Keratinocyte (primary cell): ENCODE data around the gene NCAPD3. TPM values are rescaled to one million over a fixed set of nuclear protein-coding genes. Genes with fewer than 3 reads are reported as not detected.

Source experiments
- DNase-seq: peaks from one replicate; pipeline ENCODE4 v3.0.0-alpha.2; 2011; ENCODE audit warnings: low read depth, missing footprints, low spot score
- FAIRE-seq: peaks from 2 replicates; lab custom pipeline; 2011; peaks lifted over from hg19 to GRCh38; lab: Jason Lieb, UNC
- H2AFZ ChIP-seq: 2 replicates; pipeline ENCODE4 v1.6.0; 2012; ENCODE audit warnings: low read length, control low read depth, inconsistent platforms; ENCODE audit not compliant: control insufficient read depth
- H3K27ac ChIP-seq: 2 replicates; pipeline ENCODE4 v1.5.1; 2011; ENCODE audit warnings: low read length; ENCODE audit not compliant: control insufficient read depth, insufficient read depth
- H3K27me3 ChIP-seq: 3 replicates; pipeline ENCODE4 v1.6.0; 2011; ENCODE audit warnings: low read length; ENCODE audit not compliant: control insufficient read depth, insufficient read depth; ENCODE audit errors: extremely low read depth
- H3K36me3 ChIP-seq, 2 experiments: 2 replicates in 1 of 2; 3 replicates in 1 of 2; pipeline ENCODE4 v1.5.1; 2011; ENCODE audit warnings: low read length in 2 of 2, mild to moderate bottlenecking in 1 of 2; ENCODE audit not compliant: control insufficient read depth in 2 of 2, insufficient read depth in 2 of 2; ENCODE audit errors: extremely low read depth in 1 of 2
- H3K4me1 ChIP-seq: 3 replicates; pipeline ENCODE4 v1.5.1; 2011; ENCODE audit warnings: low read length; ENCODE audit not compliant: control insufficient read depth, insufficient read depth; ENCODE audit errors: extremely low read depth
- H3K4me2 ChIP-seq: 3 replicates; pipeline ENCODE4 v1.6.0; 2011; ENCODE audit warnings: low read depth, low read length; ENCODE audit not compliant: control insufficient read depth, insufficient read depth; ENCODE audit errors: extremely low read depth
- H3K4me3 ChIP-seq, 3 experiments: fragments of 200-600 bp in 1 of 3; sonication (generic) in 1 of 3; 2 replicates in 2 of 3; 3 replicates in 1 of 3; pipeline ENCODE4 v1.5.1; 2011 to 2016; ENCODE audit warnings: low read length in 3 of 3, mild to moderate bottlenecking in 3 of 3, control low read depth in 2 of 3, inconsistent platforms in 1 of 3, low read depth in 1 of 3, mixed read lengths in 1 of 3, mixed run types in 1 of 3, moderate library complexity in 1 of 3; ENCODE audit not compliant: control insufficient read depth in 2 of 3, insufficient read depth in 2 of 3; ENCODE audit errors: extremely low read depth in 1 of 3
- H3K79me2 ChIP-seq: 2 replicates; pipeline ENCODE4 v1.6.0; 2012; ENCODE audit warnings: low read length; ENCODE audit not compliant: control insufficient read depth, insufficient read depth
- H3K9ac ChIP-seq: 3 replicates; pipeline ENCODE4 v1.6.0; 2011; ENCODE audit warnings: low read length; ENCODE audit not compliant: control insufficient read depth, insufficient read depth; ENCODE audit errors: extremely low read depth
- H3K9me1 ChIP-seq: 3 replicates; pipeline ENCODE4 v1.6.0; 2011; ENCODE audit warnings: low read length; ENCODE audit not compliant: control insufficient read depth, insufficient read depth; ENCODE audit errors: extremely low read depth
- H3K9me3 ChIP-seq: 2 replicates; pipeline ENCODE4 v1.5.1; 2012; ENCODE audit warnings: low read depth, low read length; ENCODE audit not compliant: control insufficient read depth
- H4K20me1 ChIP-seq: 3 replicates; pipeline ENCODE4 v1.6.0; 2011; ENCODE audit warnings: low read length; ENCODE audit not compliant: control insufficient read depth, insufficient read depth; ENCODE audit errors: extremely low read depth
- CTCF ChIP-seq, 3 experiments: IDR thresholded peaks in 1 of 3; conservative IDR thresholded peaks in 1 of 3; optimal IDR thresholded peaks in 1 of 3; 2 replicates in 2 of 3; 3 replicates in 1 of 3; pipeline versions ENCODE3 to v1.5.1; 2011; ENCODE audit warnings: low read length in 3 of 3, mild to moderate bottlenecking in 3 of 3, moderate library complexity in 2 of 3, control low read depth in 1 of 3, inconsistent platforms in 1 of 3; ENCODE audit not compliant: insufficient read depth in 2 of 3; ENCODE audit errors: extremely low read depth in 1 of 3
- EZH2 ChIP-seq: IDR thresholded peaks from one replicate; pipeline ENCODE4 v1.6.1; 2012; ENCODE audit warnings: inconsistent platforms, mild to moderate bottlenecking, low read length, moderate library complexity
- dilution Hi-C: fragments of 300-500 bp; cut with MboI; formaldehyde crosslinking; loops from one replicate; pipeline ENCODE4 v1.7.0; 2020; ENCODE audit warnings: low sequenced_read_pairs; ENCODE audit not compliant: extremely low pct_ligation_motif_present
- polyA plus RNA-seq, 5 experiments: library from polyadenylated mRNA; depleted of rRNA in 3 of 5; stranded (reverse) in 3 of 5; stranded (forward) in 1 of 5; unstranded in 1 of 5; fragments of >200 nt; gene quantifications; 1 replicate in 1 of 5; 2 replicates in 3 of 5; 3 replicates in 1 of 5; pipeline versions ENCODE4 v1.2.1 to v1.2.3, GENCODE V29; 2011 to 2012; ENCODE audit warnings: missing spikeins in 2 of 5, low read depth in 1 of 5, low replicate concordance in 1 of 5

Gene NCAPD3
- polyA plus RNA-seq, 1 donor (not counting 4 experiments of a cell fraction or from before 2014, with no cell fraction given), result 23.0 TPM

GRCh38 chr11:134266841-134267251, 43.1 kb upstream of the NCAPD3 start:
- DNase-seq, result peak; percentile 90
- no peaks in the 10 kb centered on the region for H3K9me1 ChIP-seq
- no peaks in the 10 kb centered on the region for H3K9me3 ChIP-seq
- peak overlapping the region; percentile 69 for H3K27ac ChIP-seq
- peaks cover 10% of the 10 kb centered on the region in 2 experiments for H3K36me3 ChIP-seq
- FAIRE-seq, result peak; percentile 97
- H3K4me2 ChIP-seq, result peak overlapping the region; percentile 28
- dilution Hi-C loops, result no loop called here
- no peaks in the 10 kb centered on the region for H3K27me3 ChIP-seq
- no peak overlapping the region for H3K4me3 ChIP-seq
- peaks cover 4% of the 10 kb centered on the region for H3K79me2 ChIP-seq
- no peaks in the 10 kb centered on the region for H4K20me1 ChIP-seq
- H2AFZ ChIP-seq, result no peak overlapping the region
- no peak overlapping the region for H3K9ac ChIP-seq
- TF ChIP-seq EZH2 (no peak), CTCF (optimal IDR thresholded peaks at IDR 0.05 in 1 of 3, IDR thresholded peaks at IDR 0.05 in 1 of 3, conservative IDR thresholded peaks at IDR 0.05 in 1 of 3; ENCODE audit: extremely low read depth in 1 of 3, insufficient read depth in 2 of 3, low read length in 3 of 3) (no peak)
- H3K4me1 ChIP-seq, result peaks cover 32% of the 10 kb centered on the region

- Histone ChIP-seq H3K9me1 (no peaks in the 10 kb centered on the region), H3K9ac (no peak overlapping the region), H2AFZ (no peak overlapping the region), H3K9me3 (no peaks in the 10 kb centered on the region), H3K27ac (peak overlapping the region; percentile 69), H4K20me1 (no peaks in the 10 kb centered on the region), H3K4me3 (no peak overlapping the region), H3K4me2 (peak overlapping the region; percentile 28), H3K27me3 (no peaks in the 10 kb centered on the region), H3K79me2 (peaks cover 4% of the 10 kb centered on the region), H3K4me1 (peaks cover 32% of the 10 kb centered on the region), H3K36me3 (peaks cover 10 to 14% of the 10 kb centered on the region in 2 experiments)
- FAIRE-seq (no peak), DNase-seq (no peak)
- dilution Hi-C loops, result no loop called here
- TF ChIP-seq EZH2 (no peak), CTCF (optimal IDR thresholded peaks at IDR 0.05 in 1 of 3, IDR thresholded peaks at IDR 0.05 in 1 of 3, conservative IDR thresholded peaks at IDR 0.05 in 1 of 3; ENCODE audit: extremely low read depth in 1 of 3, insufficient read depth in 2 of 3, low read length in 3 of 3) (no peak)
Observed at GRCh38 chr11:134266440-134266839, 42.7 kb upstream of the NCAPD3 start.
